ENCODE data around the gene GFY.

GFY gene

DNA sequence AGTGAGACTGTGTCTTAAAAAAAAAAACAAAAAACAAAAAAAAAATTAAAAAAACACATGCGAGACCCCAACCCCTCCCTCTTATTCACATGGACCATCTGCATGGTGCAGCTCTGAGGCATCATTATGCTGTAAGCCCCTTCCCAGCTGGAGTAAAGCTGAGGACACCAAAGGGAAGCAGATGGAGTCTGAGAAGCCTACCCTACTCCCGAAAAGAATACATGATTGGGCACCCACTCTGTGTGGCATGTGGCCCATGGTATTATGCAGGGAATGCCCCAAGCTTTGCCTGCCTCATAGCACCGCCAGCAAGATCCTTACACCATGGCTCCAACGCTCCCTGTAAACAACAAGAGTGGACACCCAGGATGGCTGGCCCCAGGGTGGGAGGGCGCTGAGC is 6.7 kb upstream of the GFY start:
- DNase-seq (ENCODE audit: low spot score), result no peak
- TF ChIP-seq CTCF (IDR thresholded peaks at IDR 0.05; ENCODE audit: extremely low read depth, missing control alignments), result no peak

DNA sequence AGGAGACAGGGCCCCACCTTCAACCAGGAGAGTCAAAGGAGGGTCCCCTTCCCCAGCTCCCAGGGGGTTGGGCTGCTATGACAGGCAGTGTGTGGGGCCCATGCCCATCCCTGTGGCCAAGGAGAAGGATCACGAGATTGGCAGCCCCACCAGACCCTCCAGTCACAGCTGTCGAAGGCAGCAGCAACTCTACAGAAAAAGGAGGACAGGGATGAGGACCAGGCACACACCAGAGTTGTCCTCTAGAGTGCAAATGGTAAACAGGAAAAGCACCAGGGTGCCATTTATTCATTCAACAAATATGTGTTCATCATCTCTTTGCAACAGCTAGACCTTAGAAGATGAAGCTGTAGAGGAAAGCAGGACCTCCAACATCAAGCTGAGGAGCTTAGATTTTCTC is 6.0 kb upstream of the GFY start:
- no peak for DNase-seq (ENCODE audit: low spot score)
- TF ChIP-seq CTCF (IDR thresholded peaks at IDR 0.05; ENCODE audit: extremely low read depth, missing control alignments), result no peak

GRCh38 chr19:49420227-49420626 is 5.0 kb upstream of the GFY start:
- no peak for DNase-seq (ENCODE audit: low spot score)
- TF ChIP-seq CTCF (IDR thresholded peaks at IDR 0.05; ENCODE audit: extremely low read depth, missing control alignments), result no peak

- DNase-seq (ENCODE audit: low spot score), result peak; percentile 65
Measured at GRCh38 chr19:49421039-49421877, 3.9 kb upstream of the GFY start.

DNA sequence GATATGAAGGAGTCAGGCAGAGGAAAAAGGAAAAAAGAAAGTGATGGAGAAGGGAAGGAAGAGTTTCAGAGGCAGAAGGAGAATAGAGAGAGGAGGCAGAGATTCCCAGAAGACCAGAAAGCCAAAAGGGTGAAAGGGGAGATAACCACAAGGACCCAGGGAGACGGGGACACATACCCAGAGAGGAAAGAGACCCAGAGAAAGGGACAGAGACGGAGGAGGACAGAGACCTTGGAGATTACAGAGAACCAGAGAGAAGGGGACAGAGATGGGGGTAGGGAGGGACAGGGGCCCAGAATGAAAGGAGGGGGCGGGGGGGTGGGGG is 3.3 kb upstream of the GFY start:
- no peak for DNase-seq (ENCODE audit: low spot score)
- TF ChIP-seq CTCF (IDR thresholded peaks at IDR 0.05; ENCODE audit: extremely low read depth, missing control alignments), result no peak

More at GRCh38 chr19:49421039-49421877, 3.9 kb upstream of the GFY start:
- TF ChIP-seq CTCF (IDR thresholded peaks at IDR 0.05; ENCODE audit: extremely low read depth, missing control alignments), result no peak

DNA sequence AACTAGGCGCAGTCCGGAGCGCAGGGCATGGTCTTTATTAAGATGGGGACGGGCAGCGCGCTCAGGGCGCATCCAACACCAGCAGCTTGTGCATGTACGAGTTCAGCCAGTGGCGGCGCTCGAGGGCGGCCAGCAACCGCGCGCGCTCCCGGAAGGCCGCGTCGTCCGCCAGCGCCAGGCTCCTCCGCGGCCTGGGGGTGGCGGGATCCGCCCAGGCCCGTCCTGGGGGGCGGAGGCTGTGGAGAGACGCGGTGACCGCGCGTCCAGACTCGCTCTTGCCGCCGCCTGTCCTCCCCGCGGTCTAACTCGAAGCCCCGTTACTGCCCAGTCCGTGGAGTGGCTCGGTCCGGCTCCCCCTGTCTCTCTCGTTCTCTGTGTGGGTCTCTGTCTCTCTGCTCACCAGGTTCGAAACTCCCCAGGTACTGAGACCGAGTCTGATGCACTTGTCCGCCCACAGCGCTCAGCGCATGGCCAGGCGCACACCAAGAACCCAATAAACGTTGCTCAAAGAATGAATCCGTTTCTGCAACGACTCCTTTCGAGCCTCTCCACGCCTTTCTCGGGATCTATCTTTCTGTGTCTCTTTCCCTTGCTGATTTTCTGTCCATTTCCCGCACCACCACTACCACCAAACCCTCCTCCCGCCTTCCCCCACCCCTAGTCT is 2.6 kb upstream of the GFY start:
- DNase-seq (ENCODE audit: low spot score), result peak; percentile 68
- peak; percentile 43 for TF ChIP-seq CTCF (IDR thresholded peaks at IDR 0.05; ENCODE audit: extremely low read depth, missing control alignments)
